IMR-90 (cell line): ENCODE results near the gene CDC5L.

ENCODE experiments used
- CEBPB ChIP-seq: IDR thresholded peaks from 2 replicates; pipeline ENCODE4 v1.6.1; 2012; ENCODE audit warnings: low read depth, low read length, improper control_type of control experiment
- CHD1 ChIP-seq: IDR thresholded peaks from 2 replicates; pipeline ENCODE4 v1.6.1; 2012; ENCODE audit warnings: low read depth, low read length, improper control_type of control experiment
- MAFK ChIP-seq: IDR thresholded peaks from 2 replicates; pipeline ENCODE4 v1.6.1; 2012; ENCODE audit warnings: low read depth, low read length, improper control_type of control experiment
- MAZ ChIP-seq: IDR thresholded peaks from 2 replicates; pipeline ENCODE4 v1.6.1; 2012; ENCODE audit warnings: low read depth, mild to moderate bottlenecking, low read length, improper control_type of control experiment, moderate library complexity, borderline replicate concordance
- POLR2A ChIP-seq: IDR thresholded peaks from 2 replicates; pipeline ENCODE4 v1.6.1; 2012; ENCODE audit warnings: mild to moderate bottlenecking, low read depth, low read length
- RAD21 ChIP-seq: IDR thresholded peaks from 2 replicates; pipeline ENCODE4 v1.6.1; 2012; ENCODE audit warnings: low read length, improper control_type of control experiment
- RFX5 ChIP-seq: IDR thresholded peaks from 2 replicates; pipeline ENCODE4 v1.8.0; 2012; ENCODE audit warnings: low read depth, mild to moderate bottlenecking, low read length, moderate library complexity
- SMC3 ChIP-seq: fragments of 150-350 bp; IDR thresholded peaks from 2 replicates; pipeline ENCODE4 v1.6.1; 2016; ENCODE audit warnings: low read depth, mild to moderate bottlenecking, antibody characterized with exemption, low read length, moderate library complexity
- TF ChIP-seq, protein P1 (sequence below): conservative IDR thresholded peaks from 2 replicates; pipeline ENCODE4 v1.5.1; 2012; ENCODE audit warnings: mild to moderate bottlenecking, low read depth, low read length, improper control_type of control experiment

DNA sequence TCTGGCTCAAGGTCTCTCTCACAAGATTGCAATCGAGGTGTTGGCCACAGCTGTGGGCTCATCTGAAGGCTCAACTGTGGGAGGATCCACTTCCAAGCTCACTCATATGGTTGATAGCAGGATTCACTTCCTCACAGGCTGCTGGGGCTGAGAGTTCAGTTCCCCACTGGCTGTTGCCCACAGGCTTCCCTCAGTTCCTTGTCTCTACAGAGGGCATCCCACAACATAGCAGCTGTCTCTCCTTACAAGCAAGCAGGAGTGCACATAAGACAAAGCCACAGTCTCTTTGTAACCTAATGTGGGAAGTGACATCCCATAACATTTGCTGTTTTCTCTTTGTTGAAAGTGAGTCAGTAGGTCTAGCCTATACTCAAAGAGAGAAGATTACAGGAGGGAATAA, 31.0 kb upstream of the CDC5L start:
- TF ChIP-seq RAD21, result no peak
- TF ChIP-seq, protein P1, sequence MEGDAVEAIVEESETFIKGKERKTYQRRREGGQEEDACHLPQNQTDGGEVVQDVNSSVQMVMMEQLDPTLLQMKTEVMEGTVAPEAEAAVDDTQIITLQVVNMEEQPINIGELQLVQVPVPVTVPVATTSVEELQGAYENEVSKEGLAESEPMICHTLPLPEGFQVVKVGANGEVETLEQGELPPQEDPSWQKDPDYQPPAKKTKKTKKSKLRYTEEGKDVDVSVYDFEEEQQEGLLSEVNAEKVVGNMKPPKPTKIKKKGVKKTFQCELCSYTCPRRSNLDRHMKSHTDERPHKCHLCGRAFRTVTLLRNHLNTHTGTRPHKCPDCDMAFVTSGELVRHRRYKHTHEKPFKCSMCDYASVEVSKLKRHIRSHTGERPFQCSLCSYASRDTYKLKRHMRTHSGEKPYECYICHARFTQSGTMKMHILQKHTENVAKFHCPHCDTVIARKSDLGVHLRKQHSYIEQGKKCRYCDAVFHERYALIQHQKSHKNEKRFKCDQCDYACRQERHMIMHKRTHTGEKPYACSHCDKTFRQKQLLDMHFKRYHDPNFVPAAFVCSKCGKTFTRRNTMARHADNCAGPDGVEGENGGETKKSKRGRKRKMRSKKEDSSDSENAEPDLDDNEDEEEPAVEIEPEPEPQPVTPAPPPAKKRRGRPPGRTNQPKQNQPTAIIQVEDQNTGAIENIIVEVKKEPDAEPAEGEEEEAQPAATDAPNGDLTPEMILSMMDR, result no peak
- TF ChIP-seq POLR2A, result no peak
- no peak for TF ChIP-seq CHD1
- no peak for TF ChIP-seq SMC3
- TF ChIP-seq MAZ, result no peak
- TF ChIP-seq CEBPB, result no peak
- TF ChIP-seq RFX5, result no peak
- TF ChIP-seq MAFK, result no peak
